HG02678 (cell line): Measurements from ENCODE around the gene TEKTIP1.

ENCODE experiments used
- ATAC-seq: cut with Tn5 transposase; IDR thresholded peaks from one replicate; pipeline ENCODE4 v1.9.1; 2021; ENCODE audit warnings: mild to moderate bottlenecking, moderate library complexity; ENCODE audit not compliant: unreplicated experiment

Gene TEKTIP1

GRCh38 chr19:3538965-3539755 lies at the start of gene TEKTIP1:
Gene TEKTIP1 (plus strand): TSS chr19:3539174. CDS start chr19:3539178, 4 bp downstream.
- ATAC-seq, result no peak

DNA sequence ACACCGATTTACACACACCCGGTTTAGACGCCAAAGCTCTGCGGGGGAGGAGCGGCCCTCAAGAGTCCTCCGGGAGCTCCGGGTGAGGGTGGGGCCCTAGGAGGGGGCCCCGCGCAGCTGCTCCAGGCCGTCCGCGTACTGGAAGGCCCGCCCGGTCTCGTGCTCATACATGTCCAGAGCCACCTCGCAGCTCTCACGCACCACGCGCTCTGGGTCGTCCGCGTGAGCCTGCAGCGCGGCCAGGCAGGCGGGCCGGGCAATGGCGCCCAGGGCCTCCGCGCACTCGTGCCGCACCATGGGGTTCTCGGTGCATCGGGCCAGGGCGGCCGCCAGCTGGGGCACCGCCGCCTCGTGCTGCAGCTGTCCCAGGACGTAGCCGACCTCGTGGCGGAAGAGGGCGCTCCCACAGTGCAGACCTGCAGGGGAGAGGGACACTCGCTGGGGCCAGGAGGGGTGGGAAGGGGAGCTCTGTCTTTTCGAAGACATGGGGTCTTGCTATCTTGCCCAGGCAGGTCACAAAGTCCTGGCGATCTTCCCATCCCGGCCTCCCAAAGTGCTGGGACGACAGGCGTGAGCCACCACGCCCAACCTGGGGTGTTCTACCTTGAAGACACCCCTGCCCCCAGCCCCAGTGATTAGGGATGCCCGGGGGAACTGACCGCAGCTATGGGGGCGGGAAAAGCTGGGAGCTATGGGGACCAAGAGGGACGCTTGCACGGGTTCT lies 47.4 kb upstream of the TEKTIP1 start:
- ATAC-seq, result no peak

DNA sequence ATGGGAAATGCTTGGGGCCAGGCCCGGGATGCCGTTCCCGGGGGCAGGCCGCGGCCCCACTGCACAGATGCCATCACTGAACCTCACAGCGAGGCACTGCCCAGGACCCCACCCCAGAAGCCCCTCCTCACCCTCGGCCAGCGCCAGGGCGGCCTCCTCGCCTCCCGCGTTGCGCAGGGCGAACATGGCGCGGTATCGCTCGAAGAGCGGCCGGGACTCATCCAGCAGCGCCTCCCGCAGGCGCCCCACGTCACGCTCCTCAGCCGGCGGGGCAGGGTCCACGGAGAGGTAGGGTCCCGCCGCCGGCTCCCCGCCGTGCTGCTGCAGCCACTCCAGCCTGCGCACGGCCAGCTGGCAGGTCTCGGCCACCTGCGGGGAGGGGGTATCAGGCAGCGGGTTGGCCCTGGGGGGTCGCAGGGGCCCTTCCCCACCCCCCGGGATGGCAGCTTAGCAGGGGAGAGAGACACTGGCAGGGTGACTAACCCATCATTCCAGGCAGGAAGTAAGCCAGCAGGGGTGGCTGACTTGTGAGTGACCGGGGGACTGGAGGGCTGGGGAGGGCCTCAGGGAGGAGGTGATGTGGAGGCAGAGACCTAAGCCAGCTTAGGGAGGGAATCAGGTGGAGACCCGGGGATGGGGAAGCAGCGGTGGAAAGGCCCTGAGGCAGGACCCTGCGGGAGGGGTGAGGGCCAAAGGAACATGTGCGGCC lies 46.7 kb upstream of the TEKTIP1 start:
- ATAC-seq, result no peak

DNA sequence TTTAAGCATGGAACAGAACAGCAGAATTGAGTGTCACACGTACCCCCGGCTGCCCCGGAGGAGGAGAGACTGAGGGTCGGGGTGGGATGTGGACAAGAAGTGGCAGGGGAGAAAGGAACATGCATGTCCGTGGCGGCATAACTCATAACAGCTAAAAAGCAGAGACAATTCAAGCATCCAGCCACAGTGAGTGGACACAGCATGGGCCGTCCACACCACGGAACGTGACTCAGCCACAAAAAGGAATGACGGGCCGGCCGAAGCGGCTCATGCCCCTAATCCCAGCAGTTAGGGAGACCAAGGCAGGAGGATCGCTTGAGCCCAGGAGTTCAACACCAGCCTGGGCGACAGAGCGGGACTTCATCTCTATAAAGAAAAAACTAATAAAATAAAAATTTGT lies 46.1 kb upstream of the TEKTIP1 start:
- no peak for ATAC-seq

DNA sequence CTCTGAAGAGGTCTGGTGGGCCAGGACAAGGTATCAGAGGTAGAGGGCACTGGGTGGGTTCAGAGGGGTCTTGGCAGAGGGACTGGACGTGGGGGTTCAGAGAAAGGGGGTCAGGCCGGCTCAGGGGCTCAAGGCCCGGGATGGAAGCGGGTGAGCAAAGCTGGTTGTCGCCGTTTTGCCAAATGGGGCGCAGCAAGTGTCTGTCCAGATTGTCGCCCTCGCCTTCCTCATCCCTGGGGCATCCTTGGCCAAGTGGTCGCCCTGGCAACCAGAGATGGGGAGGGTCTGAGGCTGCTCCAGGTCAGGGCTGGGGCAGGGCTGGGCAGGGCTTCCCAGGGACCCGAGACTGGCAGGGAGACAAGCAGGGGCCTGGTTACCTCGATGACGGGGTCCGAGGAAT lies 45.3 kb upstream of the TEKTIP1 start:
- ATAC-seq, result no peak

GRCh38 chr19:3494051-3494450 lies 44.9 kb upstream of the TEKTIP1 start:
- no peak for ATAC-seq

- no peak for ATAC-seq
Measured at GRCh38 chr19:3494559-3494958, 44.4 kb upstream of the TEKTIP1 start.

- ATAC-seq, result no peak
Measured at GRCh38 chr19:3496392-3497273, 42.3 kb upstream of the TEKTIP1 start.

- no peak for ATAC-seq
Measured at GRCh38 chr19:3497757-3498520, 41.0 kb upstream of the TEKTIP1 start.

- no peak for ATAC-seq
Measured at GRCh38 chr19:3499738-3500428, 39.1 kb upstream of the TEKTIP1 start.

GRCh38 chr19:3500429-3501101 lies 38.4 kb upstream of the TEKTIP1 start, which contains the start of gene DOHH:
Gene DOHH (minus strand): TSS chr19:3500674. CDS start chr19:3496814, 3,860 bp downstream.
- ATAC-seq, result peak; percentile 89

- no peak for ATAC-seq
Measured at GRCh38 chr19:3501780-3502179, 37.2 kb upstream of the TEKTIP1 start.

GRCh38 chr19:3503036-3503572 lies 35.9 kb upstream of the TEKTIP1 start:
- no peak for ATAC-seq

GRCh38 chr19:3504735-3505134 lies 34.2 kb upstream of the TEKTIP1 start:
- no peak for ATAC-seq

- ATAC-seq, result peak; percentile 91
Measured at GRCh38 chr19:3505598-3506383, 33.2 kb upstream of the TEKTIP1 start, which contains the start of gene FZR1. Gene FZR1 (plus strand): TSS chr19:3506311. CDS start chr19:3522990, 16,679 bp downstream.

DNA sequence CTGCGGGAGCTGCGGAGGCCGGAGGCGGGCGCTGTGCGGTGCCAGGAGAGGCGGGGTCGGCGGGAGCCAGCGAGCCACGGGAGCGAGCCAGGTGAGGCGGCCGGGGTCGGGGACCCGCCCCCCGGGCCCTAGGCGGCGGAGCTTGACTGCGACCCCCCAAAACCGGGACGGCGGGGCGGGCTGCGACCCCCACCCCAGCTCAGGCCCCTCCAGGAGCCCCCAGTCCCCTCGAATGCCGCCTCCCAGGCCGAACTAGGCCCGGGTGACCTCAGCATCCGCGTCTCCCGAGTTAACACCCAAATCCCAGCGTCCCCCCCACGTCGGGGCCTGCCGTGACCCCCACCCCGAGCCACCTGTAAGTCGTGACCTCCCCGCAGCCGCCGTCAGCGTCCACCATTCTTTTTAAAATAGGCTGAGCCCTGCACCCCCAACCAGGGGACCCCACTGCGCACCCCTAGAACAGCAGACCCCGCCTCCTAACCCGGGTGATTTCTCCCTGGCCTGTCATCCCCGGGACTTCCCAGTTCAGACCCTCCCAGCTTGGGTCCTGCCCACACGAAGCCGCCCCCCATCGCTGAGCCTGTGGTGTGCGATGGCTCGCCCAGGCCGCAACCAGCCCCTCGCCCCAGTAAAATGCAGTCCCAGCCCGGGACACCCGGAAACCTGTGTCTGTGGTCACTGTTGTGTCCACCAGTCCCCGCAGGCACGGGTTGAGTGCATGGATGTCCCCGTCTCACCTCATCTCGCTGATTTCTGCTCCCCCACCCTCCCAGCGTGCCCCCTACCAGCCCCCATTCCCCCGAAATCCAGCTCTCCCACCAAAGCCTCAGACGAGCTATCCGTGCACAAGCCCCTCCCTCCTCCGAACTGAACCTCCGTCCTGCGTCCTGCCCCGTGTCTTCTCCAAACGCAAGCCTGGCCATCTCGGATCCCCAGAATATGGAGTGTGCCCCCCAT lies 32.3 kb upstream of the TEKTIP1 start:
- ATAC-seq, result no peak
